HG03432 (cell line): ENCODE measurements around the gene CAB39L.
"Not testable (repeated sequence)": the region's sequence is repeated elsewhere in the genome, so short reads cannot be mapped to it uniquely, and the experiment has no call there.

ENCODE experiments used
- ATAC-seq: cut with Tn5 transposase; IDR thresholded peaks from one replicate; pipeline ENCODE4 v1.9.1; 2021; ENCODE audit warnings: mild to moderate bottlenecking, moderate library complexity; ENCODE audit not compliant: unreplicated experiment

CAB39L gene

DNA sequence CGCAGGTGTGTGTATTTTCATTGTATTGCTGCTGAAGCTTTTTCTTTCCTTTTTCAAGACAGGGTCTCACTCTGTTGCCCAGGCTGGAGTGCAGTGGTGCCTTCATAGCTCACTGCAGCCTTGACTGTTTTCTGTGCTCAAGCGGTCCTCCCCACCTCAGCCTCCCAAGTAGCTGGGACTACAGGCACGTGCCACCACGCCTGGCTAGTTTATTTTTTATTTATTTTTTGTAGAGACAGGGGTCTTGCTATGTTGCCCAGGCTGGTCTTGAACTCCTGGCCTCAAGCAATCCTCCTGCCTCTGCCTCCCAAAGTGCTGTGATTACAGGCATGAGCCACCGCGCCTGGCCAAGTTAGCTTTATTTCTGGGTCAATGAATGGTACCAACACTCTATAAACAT lies 149.1 kb downstream of the CAB39L start:
- ATAC-seq, result not testable (repeated sequence)

DNA sequence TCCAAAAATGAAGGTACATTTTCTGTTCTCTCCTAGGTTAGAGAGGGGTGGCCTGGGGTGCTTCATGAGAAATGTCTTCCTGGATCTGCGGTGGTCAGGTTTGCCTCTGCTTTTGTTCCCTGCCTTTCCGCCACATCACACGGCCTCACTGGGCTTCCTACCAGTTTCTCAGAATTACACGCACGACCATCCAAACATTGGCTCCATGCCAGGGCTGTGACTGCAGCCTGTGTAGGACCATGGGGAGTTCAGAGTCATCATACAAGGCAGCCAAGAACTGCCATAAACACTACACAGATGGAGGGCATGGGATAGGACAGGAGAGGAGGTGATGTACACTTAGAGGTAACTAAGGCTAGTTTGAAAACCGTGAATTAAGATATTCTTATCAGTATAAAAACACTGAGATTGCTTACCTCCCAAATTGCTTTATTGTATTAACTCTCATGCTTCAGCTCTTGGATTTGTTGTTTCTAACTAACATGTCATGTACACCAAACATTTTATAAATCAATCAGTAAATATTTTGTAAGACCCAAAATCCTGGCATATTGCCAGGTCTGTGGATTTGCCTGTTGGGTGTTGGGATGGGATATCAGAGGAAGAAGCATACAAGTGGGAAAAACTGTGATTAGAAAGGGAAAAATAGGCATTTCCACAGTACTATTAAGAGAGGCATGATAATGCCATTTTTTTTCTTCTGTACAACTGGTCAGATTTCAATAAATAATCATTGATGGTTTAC lies 150.9 kb downstream of the CAB39L start:
- no peak for ATAC-seq

DNA sequence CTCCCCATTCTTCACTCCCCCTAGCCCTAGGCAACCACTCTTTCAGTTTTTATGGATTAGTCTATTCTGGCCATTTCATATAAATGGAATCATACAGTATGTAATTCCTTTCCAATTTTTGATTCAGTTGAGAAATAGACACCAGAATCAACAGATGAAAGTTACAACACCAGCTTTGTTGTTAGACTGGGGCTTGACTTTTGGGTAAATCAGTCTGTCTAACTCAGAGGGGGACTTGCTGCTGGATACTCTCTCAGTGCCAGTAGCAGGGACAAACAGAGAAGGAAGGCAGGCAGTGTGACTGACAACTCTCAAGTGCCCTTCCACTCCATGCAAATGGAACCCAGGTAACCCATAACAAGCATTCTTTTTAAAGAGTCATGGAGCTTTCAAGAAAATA lies 155.4 kb downstream of the CAB39L start:
- ATAC-seq, result no peak

DNA sequence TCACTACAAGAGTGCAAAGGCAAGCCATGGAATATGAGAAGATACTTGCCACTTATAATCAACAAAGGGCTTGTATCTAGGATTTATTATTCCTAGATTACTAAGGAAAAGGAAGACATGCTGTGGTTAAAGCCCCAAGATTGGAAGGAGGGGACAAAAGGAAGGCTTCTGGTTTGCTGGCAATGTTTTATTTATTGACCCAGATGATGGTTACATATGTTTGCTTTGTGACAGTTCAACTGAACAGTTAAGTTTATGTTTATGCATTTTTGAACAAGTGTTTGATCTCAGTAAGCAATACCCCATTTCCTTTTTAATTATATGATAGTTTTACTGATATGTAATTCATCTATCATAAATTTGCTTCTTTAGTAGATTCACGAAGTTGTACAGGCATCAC lies 155.9 kb downstream of the CAB39L start:
- ATAC-seq, result no peak

DNA sequence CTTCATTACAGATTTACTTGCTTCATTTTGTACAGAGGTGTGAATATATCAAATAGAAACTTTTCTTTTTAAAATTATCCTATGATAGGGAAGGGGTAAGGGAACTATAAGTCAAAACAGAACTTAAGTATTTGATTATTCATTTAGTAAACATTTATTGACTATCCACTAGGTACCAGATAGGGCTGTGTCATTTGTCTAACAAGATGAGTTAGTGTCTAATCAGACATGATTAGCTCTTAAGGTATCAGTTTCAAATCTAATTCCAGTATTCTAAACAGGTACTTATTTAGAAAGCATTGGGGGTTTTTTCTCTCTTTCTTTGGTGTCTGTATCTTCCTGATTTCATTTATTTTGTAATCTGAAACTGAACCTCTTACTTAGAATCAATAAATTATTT lies 164.0 kb downstream of the CAB39L start:
- ATAC-seq, result no peak

DNA sequence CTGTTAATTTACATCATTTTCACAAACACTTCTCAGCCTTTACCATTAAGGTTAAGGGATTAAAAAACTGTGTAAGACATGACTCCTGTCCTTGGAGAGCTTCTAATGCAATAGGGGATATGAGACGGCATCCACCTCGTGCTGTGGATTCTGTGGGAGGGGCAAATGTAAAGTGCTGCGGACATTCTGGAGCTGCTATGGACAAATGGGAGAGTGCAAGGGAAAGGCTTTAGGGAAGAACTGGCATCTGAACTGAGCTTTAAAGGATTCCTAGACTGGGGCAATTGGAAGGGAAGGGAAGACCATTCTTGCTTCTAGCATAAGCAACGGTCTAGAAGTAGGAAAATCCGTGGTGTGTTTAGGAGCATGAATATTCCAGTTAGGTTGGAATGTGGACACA lies 164.8 kb downstream of the CAB39L start:
- ATAC-seq, result no peak

DNA sequence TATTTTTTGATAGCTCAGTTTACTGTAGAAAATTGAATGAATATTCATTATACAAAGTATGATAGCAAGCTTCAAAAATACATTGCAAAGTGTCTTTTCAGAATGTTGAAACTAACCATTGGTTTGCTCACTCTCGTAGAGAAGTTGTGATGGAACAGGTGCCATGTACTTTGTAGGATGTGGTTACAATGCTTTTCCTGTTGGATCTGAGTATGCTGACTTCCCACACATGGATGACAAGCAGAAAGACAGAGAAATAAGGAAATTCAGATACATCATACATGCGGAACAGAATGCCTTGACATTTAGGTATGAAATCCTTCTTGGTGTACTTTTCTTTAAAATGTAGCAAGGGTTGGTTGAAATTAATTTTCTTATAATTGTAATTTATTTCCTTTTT lies 165.7 kb downstream of the CAB39L start:
- no peak for ATAC-seq

DNA sequence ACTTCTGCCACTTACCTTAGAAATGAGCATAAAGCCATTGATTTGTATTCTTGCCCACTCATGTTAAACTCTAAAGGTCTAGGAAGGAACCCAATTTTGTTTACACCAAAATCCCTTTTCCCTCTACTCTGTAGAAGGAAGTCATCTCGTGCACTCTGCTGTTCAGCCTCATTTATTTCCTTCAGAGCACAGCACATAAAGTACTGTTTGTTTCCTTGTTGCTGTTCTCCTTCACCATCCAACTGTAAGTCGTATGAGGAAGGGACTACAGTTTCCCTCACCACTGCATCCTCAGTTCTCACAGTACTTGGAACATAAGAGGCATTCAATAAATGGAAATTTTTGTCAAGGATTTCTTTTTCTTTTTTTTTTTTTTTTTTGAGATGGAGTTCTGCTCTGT lies 171.6 kb downstream of the CAB39L start:
- no peak for ATAC-seq

DNA sequence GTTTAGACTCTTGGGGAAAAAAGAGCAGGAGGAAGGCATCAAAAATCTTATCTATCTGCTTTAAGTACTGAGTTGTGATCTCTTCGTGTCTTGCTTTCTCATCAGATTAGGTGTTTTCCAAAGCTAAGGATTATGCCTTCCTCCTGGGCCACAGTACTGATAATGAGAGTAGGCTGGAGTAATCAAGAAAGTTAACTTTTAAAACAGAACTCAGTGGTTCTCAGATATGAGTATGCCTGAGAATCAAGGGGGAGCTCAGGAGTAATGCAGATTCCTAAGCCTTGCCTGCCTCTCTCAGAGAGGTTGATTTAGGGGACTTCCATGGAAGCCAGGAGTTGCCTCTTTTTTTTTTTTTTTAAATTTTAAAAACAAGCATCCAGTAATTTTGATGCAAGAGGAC lies 172.6 kb downstream of the CAB39L start:
- ATAC-seq, result no peak

DNA sequence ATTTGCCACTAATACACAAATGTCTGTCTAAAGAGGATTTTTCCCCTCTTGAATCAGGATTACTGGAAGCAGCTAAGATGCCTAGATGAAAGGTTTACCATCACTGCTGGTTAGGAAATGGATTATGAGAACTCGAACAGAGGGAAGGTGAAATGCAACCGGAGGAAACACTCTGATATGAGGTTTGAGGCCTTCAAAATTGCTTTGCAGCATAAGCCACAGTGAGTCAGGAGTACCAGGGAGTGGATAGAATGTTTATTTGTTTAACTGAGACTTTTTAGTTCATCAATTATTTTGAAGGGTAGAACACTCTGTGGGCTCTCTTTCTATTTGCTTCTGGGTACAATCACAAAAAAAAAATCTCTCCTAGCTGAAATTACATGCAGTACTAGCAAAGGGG lies 178.0 kb downstream of the CAB39L start:
- ATAC-seq, result no peak

DNA sequence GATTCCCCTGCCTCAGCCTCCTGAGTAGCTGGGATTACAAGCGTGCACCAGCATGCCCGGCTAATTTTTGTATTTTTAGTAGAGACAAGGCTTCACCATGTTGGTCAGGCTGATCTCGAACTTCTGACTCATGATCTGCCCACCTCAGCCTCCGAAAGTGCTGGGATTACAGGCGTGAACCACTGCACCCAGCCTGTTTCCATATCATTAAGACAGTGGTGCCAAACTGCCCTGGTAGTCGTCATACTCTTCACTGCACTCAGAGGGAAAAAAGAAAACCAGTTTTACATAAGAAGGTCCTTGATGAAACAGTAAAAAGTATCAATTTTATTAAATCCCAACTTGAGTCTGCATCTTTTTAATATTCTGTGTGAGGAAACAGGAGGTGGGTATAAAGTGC lies 181.2 kb downstream of the CAB39L start:
- no peak for ATAC-seq

DNA sequence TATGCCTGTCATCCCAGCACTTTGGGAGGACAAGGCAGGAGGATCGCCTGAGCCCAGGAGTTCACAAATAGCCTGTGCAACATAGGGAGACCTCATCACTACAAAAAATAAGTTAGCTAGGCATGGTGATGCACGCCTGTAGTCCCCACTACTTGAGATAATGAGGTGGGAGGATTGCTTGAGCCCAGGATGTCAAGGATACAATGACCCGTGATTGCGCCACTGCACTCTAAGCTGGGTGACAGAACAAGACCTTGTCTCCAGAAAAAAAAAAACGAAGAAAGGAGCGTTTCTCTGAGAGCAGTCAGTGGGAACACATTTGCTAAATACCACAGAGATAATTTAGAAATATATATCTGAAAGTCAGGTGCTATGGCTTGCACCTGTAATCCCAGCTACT lies 184.3 kb downstream of the CAB39L start:
- ATAC-seq, result no peak
